ENCODE measurements around the gene SH3RF3. TPM values are rescaled to one million over a fixed set of nuclear protein-coding genes. Genes with fewer than 3 reads are reported as not detected.

The SH3RF3 gene
- total and polyA plus RNA-seq, 2 of the 13 experiments (the other 11 are each of a cell fraction or from before 2014, with no cell fraction given), result 0.04 TPM; not detected in 1

GRCh38 chr2:109529532-109530449 lies 400.8 kb downstream of the SH3RF3 start (continued):
- TF ChIP-seq TFE3 (CRISPR knock-in tag; IDR thresholded peaks at IDR 0.05) (peak; percentile 69; the same call in 1 of the 2 replicates), SNAI1 (CRISPR knock-in tag; IDR thresholded peaks at IDR 0.05; ENCODE audit: borderline replicate concordance) (no peak), TEF (CRISPR knock-in tag; IDR thresholded peaks at IDR 0.05) (no peak), TARDBP (CRISPR knock-in tag; IDR thresholded peaks at IDR 0.05) (no peak), ZNF24 (IDR thresholded peaks at IDR 0.05) (no peak), MLLT10 (CRISPR knock-in tag; IDR thresholded peaks at IDR 0.05) (no peak), HOMEZ (CRISPR knock-in tag; IDR thresholded peaks at IDR 0.05; ENCODE audit: low read depth) (no peak), YEATS2 (CRISPR knock-in tag; IDR thresholded peaks at IDR 0.05; ENCODE audit: borderline replicate concordance) (no peak), ZSCAN22 (CRISPR knock-in tag; IDR thresholded peaks at IDR 0.05) (no peak), UBTF (CRISPR knock-in tag; IDR thresholded peaks at IDR 0.05) (no peak), PHF21A (CRISPR knock-in tag; IDR thresholded peaks at IDR 0.05) (no peak), ARID2 (CRISPR knock-in tag; IDR thresholded peaks at IDR 0.05; ENCODE audit: borderline replicate concordance) (no peak), FOSL2 (CRISPR knock-in tag; IDR thresholded peaks at IDR 0.05) (0 out of 2 replicates have a peak, but pooled peaks have one; percentile 11), ZNF775 (CRISPR knock-in tag; IDR thresholded peaks at IDR 0.05; ENCODE audit: borderline replicate concordance) (no peak), DR1 (CRISPR knock-in tag; IDR thresholded peaks at IDR 0.05) (no peak), KLF6 (CRISPR knock-in tag; IDR thresholded peaks at IDR 0.05) (no peak), POLR2G (IDR thresholded peaks at IDR 0.05; ENCODE audit: low read depth, low read length) (no peak), ATM (IDR thresholded peaks at IDR 0.05; ENCODE audit: borderline replicate concordance) (no peak), ZNF784 (CRISPR knock-in tag; IDR thresholded peaks at IDR 0.05; ENCODE audit: borderline replicate concordance) (no peak), FOXC1 (CRISPR knock-in tag; IDR thresholded peaks at IDR 0.05; ENCODE audit: borderline replicate concordance) (peak; percentile 59; the same call in 1 of the 2 replicates), POLR2AphosphoS2 (IDR thresholded peaks at IDR 0.05; ENCODE audit: low read depth, low read length) (no peak), FOXA3 (CRISPR knock-in tag; IDR thresholded peaks at IDR 0.05) (no peak; the same call in 1 of the 2 replicates), KLF9 (CRISPR knock-in tag; IDR thresholded peaks at IDR 0.05; ENCODE audit: low read depth) (no peak), GATAD1 (CRISPR knock-in tag; IDR thresholded peaks at IDR 0.05) (no peak)
